ENCODE data around the gene SELPLG.

GRCh38 chr12:108589840-108590229 is 43.9 kb downstream of the SELPLG start:
- TF ChIP-seq CTCF (IDR thresholded peaks at IDR 0.05) (no peak), POLR2A (IDR thresholded peaks at IDR 0.05) (no peak)

Data from testis (tissue), 2 donors.